ENCODE results near the gene TBCCD1.

Gene TBCCD1

GRCh38 chr3:186613637-186614265 lies 46.6 kb upstream of the TBCCD1 start:
- Histone ChIP-seq H3K4me3 (no peak overlapping the region), H3K36me3 (no peaks in the 10 kb centered on the region), H3K27me3 (peaks cover 0 to 26% of the 10 kb centered on the region in 2 donors), H3K9me3 (no peaks in the 10 kb centered on the region), H3K27ac (no peak overlapping the region), H3K4me1 (peaks cover 0 to 11% (median 10%) of the 10 kb centered on the region in 4 donors)
- no peak for TF ChIP-seq CTCF (IDR thresholded peaks at IDR 0.05)
- DNase-seq = no peak
- intact Hi-C loops (cut with DNase I; ENCODE audit: low total_unique reads) = loop anchor here (2.0 kb wide), 1 partner anchor 213 kb away; no protein-coding TSS in a partner anchor

- Histone ChIP-seq H3K36me3 (no peaks in the 10 kb centered on the region), H3K4me3 (no peak within 1 kb of the TSS), H3K27me3 (peaks cover 0 to 20% of the 10 kb centered on the region in 2 donors), H3K27ac (no peak within 1 kb of the TSS), H3K4me1 (peaks cover 0 to 11% (median 10%) of the 10 kb centered on the region in 4 donors), H3K9me3 (no peaks in the 10 kb centered on the region)
- no peak for DNase-seq
- no peak for TF ChIP-seq CTCF (IDR thresholded peaks at IDR 0.05)
- intact Hi-C loops (cut with DNase I; ENCODE audit: low total_unique reads) = no loop called here
These were observed 45.8 kb upstream of the TBCCD1 start, which contains the start of gene AHSG for GRCh38 chr3:186612721-186613636. TSS of gene AHSG (plus strand) at chr3:186613060. CDS start at chr3:186613142, 82 bp downstream.

GRCh38 chr3:186612065-186612464 lies 44.9 kb upstream of the TBCCD1 start:
- Histone ChIP-seq H3K9me3 (no peaks in the 10 kb centered on the region), H3K27me3 (peaks cover 0 to 18% of the 10 kb centered on the region in 2 donors), H3K36me3 (no peaks in the 10 kb centered on the region), H3K4me3 (no peak overlapping the region), H3K4me1 (peaks cover 0 to 7% (median 5%) of the 10 kb centered on the region in 4 donors), H3K27ac (no peak overlapping the region)
- DNase-seq = no peak
- no peak for TF ChIP-seq CTCF (IDR thresholded peaks at IDR 0.05)
- intact Hi-C loops (cut with DNase I; ENCODE audit: low total_unique reads) = no loop called here

GRCh38 chr3:186609247-186609868 lies 42.2 kb upstream of the TBCCD1 start:
- no peaks in the 10 kb centered on the region for H3K9me3 ChIP-seq
- no peak for DNase-seq
- H3K27me3 ChIP-seq = peaks cover 0 to 14% of the 10 kb centered on the region in 2 donors
- no peak for TF ChIP-seq CTCF (IDR thresholded peaks at IDR 0.05)
- intact Hi-C loops (cut with DNase I; ENCODE audit: low total_unique reads) = loop anchor here (10.0 kb wide), 1 partner anchor 1065 kb away; the partner anchor contains the start of gene SST
- H3K27ac ChIP-seq = no peak overlapping the region
- no peaks in the 10 kb centered on the region for H3K4me1 ChIP-seq
- no peaks in the 10 kb centered on the region for H3K36me3 ChIP-seq
- H3K4me3 ChIP-seq = no peak overlapping the region

GRCh38 chr3:186608624-186609215 lies 41.6 kb upstream of the TBCCD1 start:
- H3K27ac ChIP-seq = no peak overlapping the region
- H3K4me1 ChIP-seq = no peaks in the 10 kb centered on the region
- intact Hi-C loops (cut with DNase I; ENCODE audit: low total_unique reads) = loop anchor here (10.0 kb wide), 1 partner anchor 1066 kb away; the partner anchor contains the start of gene SST
- no peaks in the 10 kb centered on the region for H3K9me3 ChIP-seq
- no peaks in the 10 kb centered on the region for H3K36me3 ChIP-seq
- H3K4me3 ChIP-seq = no peak overlapping the region
- H3K27me3 ChIP-seq = peaks cover 0 to 11% of the 10 kb centered on the region in 2 donors
- no peak for DNase-seq
- TF ChIP-seq CTCF (IDR thresholded peaks at IDR 0.05) = no peak
